Endothelial cell of umbilical vein (primary cell): Measurements from ENCODE around the gene SYNPR. TPM values are rescaled to one million over a fixed set of nuclear protein-coding genes. Genes with fewer than 3 reads are reported as not detected.

Experiments used
- BruUV-seq: library from RNA; stranded (reverse); fragments of 400-500 nt; replicated peaks from 2 replicates; lab custom pipeline; 2021; lab: Mats Ljungman, UMichigan
- CTCF ChIA-PET: fragments of 300-600, 350-600 bp; sonication (Branson Sonifier 250); formaldehyde crosslinking; loops from one replicate; lab custom pipeline; 2021; ENCODE audit warnings: antibody characterized with exemption, inconsistent platforms; lab: Charles Lee
- POLR2A ChIA-PET: fragments of 300-600, 350-600 bp; sonication (Branson Sonifier 250); formaldehyde crosslinking; loops from one replicate; lab custom pipeline; 2021; ENCODE audit warnings: antibody characterized with exemption, inconsistent platforms; lab: Charles Lee
- DNase-seq: peaks from one replicate; pipeline ENCODE4 v3.0.0-alpha.2; 2011; ENCODE audit warnings: low read depth, low spot score
- FAIRE-seq: peaks from 2 replicates; lab custom pipeline; 2011; peaks lifted over from hg19 to GRCh38; lab: Jason Lieb, UNC
- H2AFZ ChIP-seq: 2 replicates; pipeline ENCODE4 v1.6.0; 2012; ENCODE audit warnings: low read depth, low read length, control low read depth, inconsistent platforms
- H3K27ac ChIP-seq: 2 replicates; pipeline ENCODE4 v1.5.1; 2011; ENCODE audit warnings: low read depth, mild to moderate bottlenecking, control low read depth, low read length, moderate library complexity; ENCODE audit not compliant: insufficient read depth
- H3K27me3 ChIP-seq, 2 experiments: 2 replicates each; pipeline versions ENCODE4 v1.6.0 to v1.6.1; 2011; ENCODE audit warnings: low read length in 2 of 2, mixed read lengths in 1 of 2; ENCODE audit not compliant: control insufficient read depth in 2 of 2, insufficient read depth in 2 of 2
- H3K36me3 ChIP-seq, 2 experiments: 2 replicates in 1 of 2; 3 replicates in 1 of 2; pipeline ENCODE4 v1.5.1; 2011; ENCODE audit warnings: low read length in 2 of 2, mild to moderate bottlenecking in 1 of 2, moderate library complexity in 1 of 2; ENCODE audit not compliant: control insufficient read depth in 2 of 2, insufficient read depth in 2 of 2; ENCODE audit errors: extremely low read depth in 1 of 2
- H3K4me1 ChIP-seq: 3 replicates; pipeline ENCODE4 v1.5.1; 2011; ENCODE audit warnings: mild to moderate bottlenecking, low read length; ENCODE audit not compliant: control insufficient read depth, insufficient read depth; ENCODE audit errors: extremely low read depth
- H3K4me2 ChIP-seq: 2 replicates; pipeline ENCODE4 v1.6.1; 2011; ENCODE audit warnings: low read length, control low read depth, mixed read lengths; ENCODE audit not compliant: insufficient read depth
- H3K4me3 ChIP-seq, 3 experiments: fragments of 200-600 bp in 1 of 3; sonication (generic), shearing (Covaris generic) in 1 of 3; replicated peaks in 1 of 3; 2 replicates each; pipeline ENCODE4 v1.5.1; 2011 to 2016; ENCODE audit warnings: control low read depth in 3 of 3, low read length in 3 of 3, mild to moderate bottlenecking in 2 of 3, inconsistent platforms in 1 of 3, low read depth in 1 of 3, moderate library complexity in 1 of 3; ENCODE audit not compliant: insufficient read depth in 1 of 3
- H3K79me2 ChIP-seq: 2 replicates; pipeline ENCODE4 v1.6.0; 2012; ENCODE audit warnings: low read length, inconsistent platforms; ENCODE audit not compliant: control insufficient read depth, insufficient read depth
- H3K9ac ChIP-seq: replicated peaks from 2 replicates; pipeline ENCODE3; 2011; ENCODE audit warnings: low read length, control low read depth; ENCODE audit not compliant: insufficient read depth; ENCODE audit errors: extremely low read depth
- H3K9me1 ChIP-seq: replicated peaks from 3 replicates; pipeline ENCODE4 v1.6.0; 2011; ENCODE audit warnings: mild to moderate bottlenecking, low read length; ENCODE audit not compliant: control insufficient read depth, insufficient read depth; ENCODE audit errors: extremely low read depth
- H3K9me3 ChIP-seq: replicated peaks from 2 replicates; pipeline ENCODE4 v1.5.1; 2012; ENCODE audit warnings: low read length, inconsistent platforms; ENCODE audit not compliant: control insufficient read depth, insufficient read depth
- H4K20me1 ChIP-seq: replicated peaks from 2 replicates; pipeline ENCODE3; 2011; ENCODE audit warnings: mild to moderate bottlenecking, low read length; ENCODE audit not compliant: control insufficient read depth, insufficient read depth; ENCODE audit errors: extremely low read depth
- CTCF ChIP-seq, 2 donors: IDR thresholded peaks; 1 replicate in 1 of 2; 2 replicates in 1 of 2; pipeline ENCODE4 v1.5.1; 2011; ENCODE audit warnings: low read length in 2 of 2, mild to moderate bottlenecking in 2 of 2, moderate library complexity in 2 of 2, control low read depth in 1 of 2, inconsistent platforms in 1 of 2, low read depth in 1 of 2; ENCODE audit not compliant: insufficient read depth in 1 of 2; ENCODE audit errors: extremely low read depth in 1 of 2
- EZH2 ChIP-seq: IDR thresholded peaks from 2 replicates; pipeline ENCODE4 v1.6.1; 2012; ENCODE audit warnings: borderline replicate concordance, low read depth, mild to moderate bottlenecking, moderate library complexity, low read length, inconsistent platforms; ENCODE audit not compliant: severe bottlenecking
- FOS ChIP-seq: IDR thresholded peaks from 2 replicates; pipeline ENCODE4 v1.6.1; 2011; ENCODE audit warnings: mild to moderate bottlenecking, low read length, moderate library complexity, borderline replicate concordance; ENCODE audit not compliant: insufficient read depth
- GATA2 ChIP-seq: IDR thresholded peaks from 2 replicates; pipeline ENCODE4 v1.7.0; 2011; ENCODE audit warnings: low read depth, mild to moderate bottlenecking, moderate library complexity, mixed read lengths, low read length; ENCODE audit not compliant: insufficient read length, insufficient read depth
- JUN ChIP-seq: IDR thresholded peaks from 2 replicates; pipeline ENCODE4 v1.6.1; 2011; ENCODE audit warnings: borderline replicate concordance, low read depth; ENCODE audit not compliant: insufficient read length, insufficient read depth
- MAX ChIP-seq: IDR thresholded peaks from 2 replicates; pipeline ENCODE4 v1.6.1; 2011; ENCODE audit not compliant: insufficient read depth, insufficient read length
- MYC ChIP-seq: IDR thresholded peaks from one replicate; pipeline ENCODE4 v1.6.1; 2011; ENCODE audit warnings: mild to moderate bottlenecking, low read depth, low read length
- POLR2A ChIP-seq: IDR thresholded peaks from 2 replicates; pipeline ENCODE4 v1.6.1; 2012; ENCODE audit warnings: low read depth, mild to moderate bottlenecking, control low read depth, low read length
- POLR2AphosphoS5 ChIP-seq: IDR thresholded peaks from 2 replicates; pipeline ENCODE4 v1.6.1; 2012; ENCODE audit warnings: low read depth, mild to moderate bottlenecking, control low read depth, low read length, moderate library complexity; ENCODE audit not compliant: insufficient read depth
- dilution Hi-C: fragments of 300-500 bp; cut with MboI; formaldehyde crosslinking; loops from one replicate; pipeline ENCODE4 v1.15.0; 2019; ENCODE audit warnings: low sequenced_read_pairs; ENCODE audit not compliant: extremely low pct_ligation_motif_present
- intact Hi-C: fragments of 100-400 bp; cut with micrococcal nuclease; formaldehyde crosslinking; loops from one replicate; pipeline ENCODE4 v1.10.0; 2022
- polyA plus RNA-seq, 4 experiments: library from polyadenylated mRNA; depleted of rRNA in 3 of 4; stranded (reverse) in 3 of 4; unstranded in 1 of 4; fragments of >200 nt; gene quantifications; 2 replicates each; pipeline versions ENCODE4 v1.2.1 to v1.2.3, GENCODE V29; 2011 to 2012; ENCODE audit warnings: missing spikeins in 1 of 4
- total RNA-seq: library from RNA; stranded (reverse); gene quantifications from 2 replicates; pipeline ENCODE4 v1.2.3, GENCODE V29; 2021

SYNPR gene
- total and polyA plus RNA-seq, 2 donors (not counting 3 experiments of a cell fraction or from before 2014, with no cell fraction given), result not detected

GRCh38 chr3:63323766-63324165, 45.7 kb downstream of the SYNPR start:
- H3K9me1 ChIP-seq, result no peaks in the 10 kb centered on the region
- no peak overlapping the region for H3K9ac ChIP-seq
- ChIA-PET CTCF (no interaction called here), POLR2A (no interaction called here)
- FAIRE-seq (no peak), DNase-seq (no peak)
- H3K27me3 ChIP-seq, result no peaks in the 10 kb centered on the region
- H3K27ac ChIP-seq, result no peak overlapping the region
- H4K20me1 ChIP-seq, result no peaks in the 10 kb centered on the region
- no peak overlapping the region for H3K4me3 ChIP-seq
- no peak overlapping the region for H3K4me2 ChIP-seq
- H2AFZ ChIP-seq, result no peak overlapping the region
- H3K79me2 ChIP-seq, result no peaks in the 10 kb centered on the region
- no TSS peak for BruUV-seq
- no peaks in the 10 kb centered on the region for H3K4me1 ChIP-seq
- H3K9me3 ChIP-seq, result no peaks in the 10 kb centered on the region
- no peaks in the 10 kb centered on the region for H3K36me3 ChIP-seq
- dilution Hi-C loops (no loop called here), intact Hi-C loops (no loop called here)
- TF ChIP-seq GATA2, result no peak
- TF ChIP-seq MYC, result no peak
- TF ChIP-seq JUN, result no peak
- no peak for TF ChIP-seq POLR2A
- no peak for TF ChIP-seq FOS
- TF ChIP-seq EZH2, result no peak
- no peak for TF ChIP-seq POLR2AphosphoS5
- no peak for TF ChIP-seq MAX
- TF ChIP-seq CTCF (IDR thresholded peaks at IDR 0.05; ENCODE audit: extremely low read depth in 1 of 2, insufficient read depth in 1 of 2, low read depth in 1 of 2, low read length in 2 of 2), result no peak
